H9 (cell line): ENCODE measurements around the gene NOS1AP. TPM values are rescaled to one million over a fixed set of nuclear protein-coding genes. Genes with fewer than 3 reads are reported as not detected.

Experiments
- DNase-seq: peaks from one replicate; pipeline ENCODE4 v3.0.0-alpha.2; 2017
- H2AFZ ChIP-seq: one replicate; pipeline ENCODE4 v1.6.1; 2013; ENCODE audit warnings: mild to moderate bottlenecking, low read length, control low read depth, moderate library complexity
- H2AK5ac ChIP-seq: 2 replicates; pipeline ENCODE4 v1.6.1; 2013; ENCODE audit warnings: low read length, control low read depth, mixed read lengths; ENCODE audit not compliant: insufficient read length
- H2BK120ac ChIP-seq: one replicate; pipeline ENCODE4 v1.6.1; 2013; ENCODE audit warnings: low read depth, mild to moderate bottlenecking, low read length, control low read depth, inconsistent platforms; ENCODE audit not compliant: poor library complexity, severe bottlenecking
- H2BK12ac ChIP-seq: 2 replicates; pipeline ENCODE4 v1.6.1; 2013; ENCODE audit warnings: low read length, control low read depth, mixed read lengths, low read depth; ENCODE audit not compliant: insufficient read length
- H2BK15ac ChIP-seq: 2 replicates; pipeline ENCODE4 v1.6.1; 2013; ENCODE audit warnings: low read depth, low read length, control low read depth
- H2BK20ac ChIP-seq: one replicate; pipeline ENCODE4 v1.6.1; 2013; ENCODE audit warnings: low read depth, mild to moderate bottlenecking, low read length, control low read depth, inconsistent platforms; ENCODE audit not compliant: poor library complexity, severe bottlenecking
- H2BK5ac ChIP-seq: 2 replicates; pipeline ENCODE4 v1.6.1; 2013; ENCODE audit warnings: low read length, control low read depth, mixed read lengths; ENCODE audit not compliant: insufficient read length
- H3K14ac ChIP-seq: 2 replicates; pipeline ENCODE4 v1.6.1; 2013; ENCODE audit warnings: low read length, control low read depth; ENCODE audit not compliant: insufficient read depth
- H3K18ac ChIP-seq: 2 replicates; pipeline ENCODE4 v1.6.1; 2013; ENCODE audit warnings: low read depth, mild to moderate bottlenecking, mixed read lengths, low read length, control low read depth; ENCODE audit not compliant: insufficient read length
- H3K23ac ChIP-seq: 2 replicates; pipeline ENCODE4 v1.6.1; 2013; ENCODE audit warnings: low read length, control low read depth, mixed read lengths, low read depth; ENCODE audit not compliant: insufficient read length
- H3K23me2 ChIP-seq: 2 replicates; pipeline ENCODE4 v1.6.1; 2013; ENCODE audit warnings: low read depth, mild to moderate bottlenecking, mixed read lengths, low read length, control low read depth; ENCODE audit not compliant: insufficient read length, poor library complexity, severe bottlenecking
- H3K27ac ChIP-seq: 2 replicates; pipeline ENCODE4 v1.5.1; 2013; ENCODE audit warnings: low read length, control low read depth, mixed read lengths, low read depth; ENCODE audit not compliant: insufficient read length
- H3K27me3 ChIP-seq: 2 replicates; pipeline ENCODE4 v1.6.1; 2013; ENCODE audit warnings: low read length, control low read depth, inconsistent platforms; ENCODE audit not compliant: insufficient read depth
- H3K4ac ChIP-seq: 2 replicates; pipeline ENCODE4 v1.6.1; 2013; ENCODE audit warnings: low read depth, mild to moderate bottlenecking, control low read depth, inconsistent platforms, low read length, moderate library complexity
- H3K4me1 ChIP-seq: 2 replicates; pipeline ENCODE4 v1.6.1; 2013; ENCODE audit warnings: low read length, control low read depth, inconsistent platforms; ENCODE audit not compliant: insufficient read depth
- H3K4me2 ChIP-seq: 2 replicates; pipeline ENCODE4 v1.6.1; 2013; ENCODE audit warnings: low read length, control low read depth, mixed read lengths; ENCODE audit not compliant: insufficient read length, insufficient read depth
- H3K56ac ChIP-seq: 2 replicates; pipeline ENCODE4 v1.6.1; 2013; ENCODE audit warnings: low read depth, mild to moderate bottlenecking, mixed read lengths, low read length, control low read depth; ENCODE audit not compliant: insufficient read length
- H3K79me1 ChIP-seq: 2 replicates; pipeline ENCODE4 v1.6.1; 2013; ENCODE audit warnings: low read depth, mild to moderate bottlenecking, moderate library complexity, low read length, control low read depth, inconsistent platforms; ENCODE audit not compliant: insufficient read depth, poor library complexity, severe bottlenecking
- H3K79me2 ChIP-seq: 2 replicates; pipeline ENCODE4 v1.6.1; 2013; ENCODE audit warnings: low read length, control low read depth, inconsistent platforms; ENCODE audit not compliant: insufficient read depth
- H3K9ac ChIP-seq: 2 replicates; pipeline ENCODE4 v1.6.1; 2013; ENCODE audit warnings: low read length, control low read depth, mixed read lengths; ENCODE audit not compliant: insufficient read length; ENCODE audit errors: extremely low read depth
- H3K9me3 ChIP-seq: one replicate; pipeline ENCODE4 v1.6.1; 2013; ENCODE audit warnings: low read depth, low read length, inconsistent platforms; ENCODE audit not compliant: control insufficient read depth
- H3T11ph ChIP-seq: one replicate; pipeline ENCODE4 v1.6.1; 2013; ENCODE audit warnings: mild to moderate bottlenecking, low read length, control low read depth, inconsistent platforms
- H4K20me1 ChIP-seq: one replicate; pipeline ENCODE4 v1.6.1; 2013; ENCODE audit not compliant: control insufficient read depth, insufficient read length, insufficient read depth
- H4K5ac ChIP-seq: 2 replicates; pipeline ENCODE4 v1.6.1; 2013; ENCODE audit warnings: low read depth, mild to moderate bottlenecking, mixed read lengths, low read length, control low read depth; ENCODE audit not compliant: insufficient read length
- H4K8ac ChIP-seq: replicated peaks from 2 replicates; pipeline ENCODE4 v1.6.1; 2013; ENCODE audit warnings: low read length, control low read depth, mixed read lengths, low read depth; ENCODE audit not compliant: insufficient read length
- H4K91ac ChIP-seq: 2 replicates; pipeline ENCODE4 v1.6.1; 2013; ENCODE audit warnings: low read depth, mild to moderate bottlenecking, moderate library complexity, mixed read lengths, low read length, control low read depth; ENCODE audit not compliant: insufficient read length
- H3K27ac Mint-ChIP-seq, 3 experiments: 2 replicates in 2 of 3; 3 replicates in 1 of 3; pipeline ENCODE4 v1.8.0; 2020 to 2021; ENCODE audit warnings: mixed read lengths in 3 of 3, mild to moderate bottlenecking in 1 of 3, moderate library complexity in 1 of 3
- H3K27me3 Mint-ChIP-seq: 2 replicates; pipeline ENCODE4 v1.8.0; 2021; ENCODE audit warnings: low read depth, mild to moderate bottlenecking, moderate library complexity, mixed read lengths
- H3K36me3 Mint-ChIP-seq, 3 experiments: 2 replicates in 2 of 3; 3 replicates in 1 of 3; pipeline ENCODE4 v1.8.0; 2020 to 2021; ENCODE audit warnings: low read depth in 3 of 3, mixed read lengths in 3 of 3; ENCODE audit not compliant: insufficient read depth in 1 of 3
- H3K4me1 Mint-ChIP-seq, 2 experiments: 2 replicates each; pipeline ENCODE4 v1.8.0; 2020; ENCODE audit warnings: mixed read lengths in 2 of 2
- H3K4me3 Mint-ChIP-seq, 2 experiments: 2 replicates in 1 of 2; 3 replicates in 1 of 2; pipeline ENCODE4 v1.8.0; 2020 to 2021; ENCODE audit warnings: mild to moderate bottlenecking in 2 of 2, mixed read lengths in 2 of 2, moderate library complexity in 1 of 2
- H3K9me3 Mint-ChIP-seq, 2 experiments: 2 replicates in 1 of 2; 3 replicates in 1 of 2; pipeline ENCODE4 v1.8.0; 2020; ENCODE audit warnings: mild to moderate bottlenecking in 2 of 2, mixed read lengths in 2 of 2, moderate library complexity in 1 of 2
- CTCF ChIP-seq: fragments of 200-600 bp; sonication (generic); conservative IDR thresholded peaks from 3 replicates; pipeline ENCODE4 v1.8.0; 2021; ENCODE audit warnings: antibody characterized with exemption, mild to moderate bottlenecking
- WGBS: extraction: QIAGEN DNeasy Blood & Tissue Kit; methylation state at CpG from one replicate; pipeline ENCODE4 v1.1.7; 2013; ENCODE audit warnings: missing lambda C conversion rate, low lambda C conversion rate, mixed read lengths; ENCODE audit not compliant: insufficient read length; ENCODE audit errors: extremely low coverage; 5-methylcytosine and 5-hydroxymethylcytosine counted together
- total RNA-seq: library from RNA; stranded (reverse); gene quantifications from 2 replicates; pipeline ENCODE4 v1.2.1, GENCODE V29; 2021

NOS1AP gene
- total RNA-seq, 1 experiment from 2014 or later = 8.4 TPM

- peaks cover 29 to 34% of the 10 kb centered on the region in 2 experiments for H3K4me1 Mint-ChIP-seq
Observed at GRCh38 chr1:162386292-162387225, 317.1 kb downstream of the NOS1AP start.

More at GRCh38 chr1:162386292-162387225, 317.1 kb downstream of the NOS1AP start:
- H3K18ac ChIP-seq = no peak overlapping the region
- H3K27ac ChIP-seq = no peak overlapping the region
- no peak overlapping the region for H3K23ac ChIP-seq
- peaks cover 8 to 23% (median 18%) of the 10 kb centered on the region in 3 experiments; a peak in 6 of 7 replicates for H3K36me3 Mint-ChIP-seq
- no peaks in the 10 kb centered on the region for H3K79me2 ChIP-seq
- no peak for DNase-seq
- no peak overlapping the region for H2BK20ac ChIP-seq
- H2AK5ac ChIP-seq = no peak overlapping the region
- H2BK120ac ChIP-seq = no peak overlapping the region
- H3K14ac ChIP-seq = no peak overlapping the region
- no peaks in the 10 kb centered on the region for H3K27me3 ChIP-seq
- no CpG with 5 or more reads among the region's 8 CpGs for WGBS
- no peak overlapping the region for H3K4me2 ChIP-seq
- no peaks in the 10 kb centered on the region; the same call in none of the 2 replicates for H3K27me3 Mint-ChIP-seq
- no peaks in the 10 kb centered on the region for H3K79me1 ChIP-seq
- H3K4ac ChIP-seq = no peak overlapping the region
- H4K91ac ChIP-seq = no peak overlapping the region
- H3K23me2 ChIP-seq = no peaks in the 10 kb centered on the region
- H4K8ac ChIP-seq = no peak overlapping the region
- no peak for TF ChIP-seq CTCF
- no peak overlapping the region for H2BK15ac ChIP-seq
- H3K56ac ChIP-seq = no peak overlapping the region
- no peaks in the 10 kb centered on the region for H3K9me3 Mint-ChIP-seq
- H2BK12ac ChIP-seq = no peak overlapping the region
- no peaks in the 10 kb centered on the region for H3K4me1 ChIP-seq
- no peak overlapping the region for H3K9ac ChIP-seq
- H2AFZ ChIP-seq = no peak overlapping the region
- no peak overlapping the region for H2BK5ac ChIP-seq
- H3K9me3 ChIP-seq = no peaks in the 10 kb centered on the region
- H3K4me3 Mint-ChIP-seq = no peak overlapping the region
- no peak overlapping the region for H4K5ac ChIP-seq
- H3K27ac Mint-ChIP-seq = no peak overlapping the region
- H4K20me1 ChIP-seq = no peaks in the 10 kb centered on the region
- H3T11ph ChIP-seq = no peak overlapping the region
